CD8-positive, alpha-beta memory T cell (primary cell): Measurements from ENCODE around the gene DBF4. TPM values are rescaled to one million over a fixed set of nuclear protein-coding genes. Genes with fewer than 3 reads are reported as not detected.
"Not testable (repeated sequence)": the region's sequence is repeated elsewhere in the genome, so short reads cannot be mapped to it uniquely, and the experiment has no call there.

ENCODE experiments used
- CTCF ChIA-PET: fragments of 350-600 bp; sonication (Branson Sonifier 250); formaldehyde crosslinking; loops from one replicate; lab custom pipeline; 2021; ENCODE audit warnings: antibody characterized with exemption; lab: Charles Lee
- POLR2A ChIA-PET: fragments of 350-600 bp; sonication (Branson Sonifier 250); formaldehyde crosslinking; loops from one replicate; lab custom pipeline; 2021; ENCODE audit warnings: antibody characterized with exemption; lab: Charles Lee
- DNase-seq, 5 donors: peaks; one replicate each; pipeline versions ENCODE4 v3.0.0 to v3.0.0-alpha.2; 2020 to 2022; ENCODE audit warnings: mixed read lengths in 1 of 5
- H3K27ac ChIP-seq: one replicate; pipeline ENCODE4 v1.7.0; 2013; ENCODE audit warnings: low read depth, mild to moderate bottlenecking, low read length, moderate library complexity
- H3K27me3 ChIP-seq: 2 replicates; pipeline ENCODE4 v1.7.0; 2013; ENCODE audit warnings: low read length, mild to moderate bottlenecking; ENCODE audit not compliant: insufficient read depth, poor library complexity, severe bottlenecking
- H3K36me3 ChIP-seq: 2 replicates; pipeline ENCODE4 v1.7.0; 2013; ENCODE audit warnings: mild to moderate bottlenecking, low read length, moderate library complexity; ENCODE audit not compliant: insufficient read depth
- H3K4me1 ChIP-seq: 2 replicates; pipeline ENCODE4 v1.7.0; 2013; ENCODE audit warnings: mild to moderate bottlenecking, low read length, moderate library complexity; ENCODE audit not compliant: insufficient read depth
- H3K4me3 ChIP-seq: 2 replicates; pipeline ENCODE4 v1.7.0; 2013; ENCODE audit warnings: mild to moderate bottlenecking, low read length
- H3K9me3 ChIP-seq: 2 replicates; pipeline ENCODE4 v1.7.0; 2013; ENCODE audit warnings: mild to moderate bottlenecking, low read length
- H3K27ac Mint-ChIP-seq, 8 donors: one replicate each; pipeline ENCODE4 v1.8.0; 2020 to 2021; ENCODE audit warnings: mixed read lengths in 8 of 8, mild to moderate bottlenecking in 6 of 8, inconsistent platforms in 3 of 8, moderate library complexity in 3 of 8
- H3K27me3 Mint-ChIP-seq, 2 donors: one replicate each; pipeline ENCODE4 v1.8.0; 2020 to 2021; ENCODE audit warnings: mixed read lengths in 2 of 2, mild to moderate bottlenecking in 1 of 2, moderate library complexity in 1 of 2
- H3K36me3 Mint-ChIP-seq, 3 donors: one replicate each; pipeline ENCODE4 v1.8.0; 2020 to 2021; ENCODE audit warnings: mixed read lengths in 3 of 3, inconsistent platforms in 1 of 3, mild to moderate bottlenecking in 1 of 3
- H3K4me1 Mint-ChIP-seq, 3 donors: one replicate each; pipeline ENCODE4 v1.8.0; 2020 to 2021; ENCODE audit warnings: mixed read lengths in 3 of 3, inconsistent platforms in 1 of 3, mild to moderate bottlenecking in 1 of 3
- H3K4me3 Mint-ChIP-seq, 7 donors: one replicate each; pipeline ENCODE4 v1.8.0; 2020 to 2021; ENCODE audit warnings: mixed read lengths in 7 of 7, mild to moderate bottlenecking in 6 of 7, moderate library complexity in 4 of 7, inconsistent platforms in 2 of 7
- H3K9me3 Mint-ChIP-seq, 5 donors: one replicate each; pipeline ENCODE4 v1.8.0; 2020 to 2022; ENCODE audit warnings: mixed read lengths in 5 of 5, mild to moderate bottlenecking in 3 of 5, moderate library complexity in 2 of 5, inconsistent platforms in 1 of 5
- polyA plus RNA-seq: library from polyadenylated mRNA; unstranded; fragments of 300-500 nt; fragmentation: Illumina TruSeq; gene quantifications from one replicate; pipeline ENCODE4 v1.2.3, GENCODE V29; 2021
- total RNA-seq, 2 experiments: library from RNA; stranded (reverse); gene quantifications; one replicate each; pipeline ENCODE4 v1.2.3, GENCODE V29; 2021

Gene DBF4
- total and polyA plus RNA-seq, 3 experiments from 2014 or later = 30.4 to 67.1 (median 63.9) TPM

DNA sequence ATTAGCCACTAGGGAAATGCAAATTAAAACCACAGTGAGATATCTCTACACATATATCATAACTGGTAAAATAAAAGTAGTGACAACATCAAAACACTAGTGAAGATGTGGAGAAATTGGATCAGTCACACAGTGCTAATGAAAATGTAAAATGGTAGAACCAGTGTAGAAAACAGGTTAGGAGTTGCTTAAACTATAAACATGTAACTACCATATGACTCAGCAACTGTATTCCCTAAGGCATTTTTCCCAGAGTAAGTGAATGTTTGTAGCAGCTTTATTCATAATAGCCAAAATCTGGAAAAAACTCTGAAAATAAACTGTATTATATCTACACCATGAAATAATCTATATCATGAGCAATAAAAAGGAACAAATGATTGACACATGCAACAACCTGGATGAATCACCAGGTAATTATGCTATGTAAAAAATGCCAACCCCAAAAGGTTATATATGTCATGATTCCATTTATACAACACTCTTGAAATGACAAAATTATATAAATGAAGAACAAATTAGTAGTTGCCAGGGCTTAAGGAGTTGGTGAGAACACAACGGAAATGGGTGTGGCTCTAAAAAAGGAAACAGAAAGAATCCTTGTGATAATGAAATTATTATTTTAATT lies 22.9 kb upstream of the DBF4 start:
- Histone ChIP-seq H3K36me3 (peaks cover 15% of the 10 kb centered on the region), H3K4me3 (no peak overlapping the region), H3K4me1 (no peaks in the 10 kb centered on the region), H3K9me3 (no peaks in the 10 kb centered on the region), H3K27ac (no peak overlapping the region), H3K27me3 (no peaks in the 10 kb centered on the region)
- H3K4me1 Mint-ChIP-seq = peaks cover 15 to 21% (median 20%) of the 10 kb centered on the region in 3 donors
- H3K4me3 Mint-ChIP-seq = no peak overlapping the region
- no peaks in the 10 kb centered on the region for H3K9me3 Mint-ChIP-seq
- H3K27me3 Mint-ChIP-seq = no peaks in the 10 kb centered on the region
- no peak overlapping the region for H3K27ac Mint-ChIP-seq
- ChIA-PET CTCF (no interaction called here), POLR2A (no interaction called here)
- no peak for DNase-seq
- peaks cover 13 to 62% (median 21%) of the 10 kb centered on the region in 3 donors for H3K36me3 Mint-ChIP-seq

GRCh38 chr7:87858417-87859100 lies 17.7 kb upstream of the DBF4 start:
- H3K9me3 ChIP-seq = no peaks in the 10 kb centered on the region
- peaks cover 10 to 47% (median 11%) of the 10 kb centered on the region in 3 donors for H3K36me3 Mint-ChIP-seq
- CTCF ChIA-PET = no interaction called here
- no peaks in the 10 kb centered on the region for H3K27me3 Mint-ChIP-seq
- no peak overlapping the region for H3K27ac ChIP-seq
- peaks cover 15% of the 10 kb centered on the region for H3K36me3 ChIP-seq
- POLR2A ChIA-PET = no interaction called here
- H3K27ac Mint-ChIP-seq = peak overlapping the region in 2 of 8 donors; percentile 30 to 94
- peaks cover 14 to 18% (median 17%) of the 10 kb centered on the region in 3 donors for H3K4me1 Mint-ChIP-seq
- H3K4me1 ChIP-seq = no peaks in the 10 kb centered on the region
- DNase-seq = no peak
- H3K9me3 Mint-ChIP-seq = no peaks in the 10 kb centered on the region
- no peak overlapping the region for H3K4me3 Mint-ChIP-seq
- H3K27me3 ChIP-seq = no peaks in the 10 kb centered on the region
- H3K4me3 ChIP-seq = no peak overlapping the region

DNA sequence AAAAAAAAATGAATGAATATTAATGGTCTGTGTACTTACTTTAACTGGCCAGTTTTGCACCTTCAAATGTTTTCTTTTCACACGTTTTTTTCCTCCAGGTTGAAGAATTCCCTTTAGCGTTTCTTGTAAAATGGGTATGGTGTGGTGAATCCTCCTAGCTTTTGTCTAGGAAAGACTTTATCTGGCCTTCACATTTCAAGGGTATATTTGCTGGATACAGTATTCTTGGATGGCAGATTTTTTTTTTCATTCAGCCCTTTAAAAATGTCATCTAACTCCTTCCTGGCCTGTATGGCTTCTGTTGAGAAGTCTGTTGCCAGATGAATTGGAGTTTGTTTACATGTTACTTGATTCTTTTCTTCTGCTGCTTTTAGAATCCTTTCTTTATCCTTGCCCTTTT lies 10.2 kb upstream of the DBF4 start:
- Histone ChIP-seq H3K27me3 (no peaks in the 10 kb centered on the region), H3K36me3 (no peaks in the 10 kb centered on the region), H3K4me1 (no peaks in the 10 kb centered on the region), H3K4me3 (no peak overlapping the region), H3K9me3 (peaks cover 6% of the 10 kb centered on the region), H3K27ac (no peak overlapping the region)
- DNase-seq = no peak
- Mint-ChIP-seq H3K4me3 (no peak overlapping the region), H3K9me3 (peaks cover 14 to 21% (median 15%) of the 10 kb centered on the region in 5 donors), H3K27me3 (no peaks in the 10 kb centered on the region), H3K4me1 (peaks cover 11 to 15% (median 13%) of the 10 kb centered on the region in 3 donors), H3K36me3 (peaks cover 17 to 41% (median 38%) of the 10 kb centered on the region in 3 donors), H3K27ac (no peak overlapping the region)
- POLR2A ChIA-PET = no interaction called here
- CTCF ChIA-PET = no interaction called here

- H3K4me1 ChIP-seq, H3K27ac ChIP-seq, POLR2A ChIA-PET, H3K9me3 ChIP-seq, DNase-seq, H3K4me3 ChIP-seq, CTCF ChIA-PET, H3K27me3 Mint-ChIP-seq, H3K4me3 Mint-ChIP-seq, H3K36me3 ChIP-seq, H3K27me3 ChIP-seq: not testable (repeated sequence)
- peaks cover 19 to 44% (median 41%) of the 10 kb centered on the region in 3 donors for H3K36me3 Mint-ChIP-seq
- peaks cover 12 to 18% (median 13%) of the 10 kb centered on the region in 3 donors for H3K4me1 Mint-ChIP-seq
- peak overlapping the region in 2 of 8 donors; percentile 32 to 57 for H3K27ac Mint-ChIP-seq
- H3K9me3 Mint-ChIP-seq = peaks cover 14 to 21% (median 15%) of the 10 kb centered on the region in 5 donors
These were observed 9.8 kb upstream of the DBF4 start for GRCh38 chr7:87866533-87866932.

- Mint-ChIP-seq H3K27ac (peak overlapping the region in 1 of 8 donors; percentile 70), H3K9me3 (peaks cover 14 to 23% (median 16%) of the 10 kb centered on the region in 5 donors), H3K4me3 (no peak overlapping the region), H3K36me3 (peaks cover 21 to 53% (median 44%) of the 10 kb centered on the region in 3 donors), H3K4me1 (peaks cover 30 to 42% (median 37%) of the 10 kb centered on the region in 3 donors), H3K27me3 (no peaks in the 10 kb centered on the region)
- Histone ChIP-seq H3K36me3 (no peaks in the 10 kb centered on the region), H3K4me1 (peaks cover 17% of the 10 kb centered on the region), H3K27me3 (no peaks in the 10 kb centered on the region), H3K4me3 (no peak overlapping the region), H3K27ac (no peak overlapping the region), H3K9me3 (peaks cover 6% of the 10 kb centered on the region)
- DNase-seq = no peak
- ChIA-PET CTCF (no interaction called here), POLR2A (no interaction called here)
These were observed 5.8 kb upstream of the DBF4 start for GRCh38 chr7:87870471-87870870.

- ChIA-PET POLR2A (no interaction called here), CTCF (no interaction called here)
- DNase-seq = no peak
- peaks cover 13 to 36% (median 36%) of the 10 kb centered on the region in 3 donors for H3K36me3 Mint-ChIP-seq
- H3K9me3 Mint-ChIP-seq = peaks cover under 1 to 9% (median 4%) of the 10 kb centered on the region in 5 donors
- H3K27me3 ChIP-seq = no peaks in the 10 kb centered on the region
- no peaks in the 10 kb centered on the region for H3K36me3 ChIP-seq
- peaks cover 37 to 45% (median 40%) of the 10 kb centered on the region in 3 donors for H3K4me1 Mint-ChIP-seq
- no peak overlapping the region for H3K27ac ChIP-seq
- H3K4me3 Mint-ChIP-seq = no peak overlapping the region
- H3K27ac Mint-ChIP-seq = peak overlapping the region in 3 of 8 donors; percentile 13 to 61 (median 34)
- no peak overlapping the region for H3K4me3 ChIP-seq
- peaks cover 0 to 2% of the 10 kb centered on the region in 2 donors for H3K27me3 Mint-ChIP-seq
- H3K4me1 ChIP-seq = peaks cover 20% of the 10 kb centered on the region
- H3K9me3 ChIP-seq = peaks cover 6% of the 10 kb centered on the region
These were observed 3.9 kb upstream of the DBF4 start for GRCh38 chr7:87872346-87872745.

GRCh38 chr7:87873328-87873727 lies 3.0 kb upstream of the DBF4 start:
- peak overlapping the region in 5 of 8 donors; percentile 23 to 99 (median 54) for H3K27ac Mint-ChIP-seq
- H3K9me3 Mint-ChIP-seq, H3K9me3 ChIP-seq, DNase-seq, H3K4me3 ChIP-seq, POLR2A ChIA-PET, H3K27me3 Mint-ChIP-seq, CTCF ChIA-PET, H3K27ac ChIP-seq, H3K27me3 ChIP-seq, H3K36me3 ChIP-seq: not testable (repeated sequence)
- H3K36me3 Mint-ChIP-seq = peaks cover 11 to 34% (median 30%) of the 10 kb centered on the region in 3 donors
- peaks cover 29% of the 10 kb centered on the region for H3K4me1 ChIP-seq
- H3K4me1 Mint-ChIP-seq = peaks cover 46 to 55% (median 47%) of the 10 kb centered on the region in 3 donors
- peak overlapping the region in 2 of 7 donors; percentile 1 to 100 for H3K4me3 Mint-ChIP-seq

DNA sequence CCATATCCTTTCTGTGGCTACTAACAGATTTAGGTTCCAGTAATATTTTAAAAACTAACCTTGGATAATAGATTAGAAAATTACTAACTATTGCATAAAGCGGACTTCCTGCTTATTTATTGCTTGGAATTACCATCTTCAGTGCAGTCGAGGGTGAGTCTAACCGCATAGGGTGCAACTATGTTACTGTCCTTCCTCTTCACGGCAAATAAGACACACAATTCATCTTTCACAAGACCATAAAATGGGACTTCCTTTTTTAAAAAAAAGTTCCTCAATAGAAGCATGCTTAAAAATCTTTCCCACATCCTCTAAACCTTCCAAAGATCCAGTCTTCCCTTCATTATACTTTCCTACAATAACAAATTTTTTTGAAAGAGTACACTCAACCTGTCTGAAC lies 2.2 kb upstream of the DBF4 start:
- peaks cover 11 to 30% (median 29%) of the 10 kb centered on the region in 3 donors for H3K36me3 Mint-ChIP-seq
- CTCF ChIA-PET = no interaction called here
- Histone ChIP-seq H3K27me3 (no peaks in the 10 kb centered on the region), H3K4me3 (no peak overlapping the region), H3K27ac (no peak overlapping the region), H3K9me3 (no peaks in the 10 kb centered on the region), H3K4me1 (peaks cover 35% of the 10 kb centered on the region), H3K36me3 (no peaks in the 10 kb centered on the region)
- peaks cover 0 to 5% (median 2%) of the 10 kb centered on the region in 5 donors for H3K9me3 Mint-ChIP-seq
- DNase-seq = no peak
- POLR2A ChIA-PET = no interaction called here
- peak overlapping the region in 6 of 8 donors; percentile 32 to 99 (median 84) for H3K27ac Mint-ChIP-seq
- peaks cover 49 to 57% (median 54%) of the 10 kb centered on the region in 3 donors for H3K4me1 Mint-ChIP-seq
- H3K4me3 Mint-ChIP-seq = peak overlapping the region; percentile 79 to 100 (median 84)
- H3K27me3 Mint-ChIP-seq = peaks cover 0 to 2% of the 10 kb centered on the region in 2 donors
